ENCODE measurements around the gene ZNF558.

DNA sequence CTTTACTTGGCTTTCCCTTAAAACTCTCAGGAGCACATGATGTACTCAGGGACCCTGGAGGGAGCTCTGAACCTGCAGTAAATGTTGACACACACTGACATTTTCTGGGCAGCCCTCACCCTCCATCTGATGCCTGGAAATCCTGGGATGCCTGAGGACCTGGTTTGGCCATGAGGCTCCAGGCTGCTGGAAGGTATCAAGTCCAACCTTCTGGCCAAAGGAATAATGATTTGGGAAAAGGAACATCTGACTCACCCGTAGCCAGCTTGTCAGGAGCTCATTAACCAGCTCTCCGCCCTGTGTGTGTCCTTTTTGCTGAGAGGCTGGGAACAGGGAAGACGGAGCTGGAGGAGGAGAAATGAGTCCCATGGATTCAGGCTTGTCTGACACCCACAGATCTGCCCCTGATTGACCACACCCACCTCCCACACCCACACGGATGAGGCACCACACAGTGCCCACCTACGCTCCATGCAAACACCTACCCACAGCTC, 10.3 kb downstream of the ZNF558 start:
- TF ChIP-seq SIN3A (IDR thresholded peaks at IDR 0.05; ENCODE audit: borderline replicate concordance, low read depth, low read length) (no peak), JUND (IDR thresholded peaks at IDR 0.05) (no peak)
- TF ChIP-seq, protein P1, sequence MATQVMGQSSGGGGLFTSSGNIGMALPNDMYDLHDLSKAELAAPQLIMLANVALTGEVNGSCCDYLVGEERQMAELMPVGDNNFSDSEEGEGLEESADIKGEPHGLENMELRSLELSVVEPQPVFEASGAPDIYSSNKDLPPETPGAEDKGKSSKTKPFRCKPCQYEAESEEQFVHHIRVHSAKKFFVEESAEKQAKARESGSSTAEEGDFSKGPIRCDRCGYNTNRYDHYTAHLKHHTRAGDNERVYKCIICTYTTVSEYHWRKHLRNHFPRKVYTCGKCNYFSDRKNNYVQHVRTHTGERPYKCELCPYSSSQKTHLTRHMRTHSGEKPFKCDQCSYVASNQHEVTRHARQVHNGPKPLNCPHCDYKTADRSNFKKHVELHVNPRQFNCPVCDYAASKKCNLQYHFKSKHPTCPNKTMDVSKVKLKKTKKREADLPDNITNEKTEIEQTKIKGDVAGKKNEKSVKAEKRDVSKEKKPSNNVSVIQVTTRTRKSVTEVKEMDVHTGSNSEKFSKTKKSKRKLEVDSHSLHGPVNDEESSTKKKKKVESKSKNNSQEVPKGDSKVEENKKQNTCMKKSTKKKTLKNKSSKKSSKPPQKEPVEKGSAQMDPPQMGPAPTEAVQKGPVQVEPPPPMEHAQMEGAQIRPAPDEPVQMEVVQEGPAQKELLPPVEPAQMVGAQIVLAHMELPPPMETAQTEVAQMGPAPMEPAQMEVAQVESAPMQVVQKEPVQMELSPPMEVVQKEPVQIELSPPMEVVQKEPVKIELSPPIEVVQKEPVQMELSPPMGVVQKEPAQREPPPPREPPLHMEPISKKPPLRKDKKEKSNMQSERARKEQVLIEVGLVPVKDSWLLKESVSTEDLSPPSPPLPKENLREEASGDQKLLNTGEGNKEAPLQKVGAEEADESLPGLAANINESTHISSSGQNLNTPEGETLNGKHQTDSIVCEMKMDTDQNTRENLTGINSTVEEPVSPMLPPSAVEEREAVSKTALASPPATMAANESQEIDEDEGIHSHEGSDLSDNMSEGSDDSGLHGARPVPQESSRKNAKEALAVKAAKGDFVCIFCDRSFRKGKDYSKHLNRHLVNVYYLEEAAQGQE (IDR thresholded peaks at IDR 0.05; ENCODE audit: low read depth, low read length): no peak
